Fibroblast of mammary gland (primary cell): ENCODE results near the gene MED23.

ENCODE experiments used
- DNase-seq: peaks from one replicate; pipeline ENCODE4 v3.0.0-alpha.2; 2010; ENCODE audit warnings: low read depth
- H3K4me3 ChIP-seq: 2 replicates; pipeline ENCODE4 v1.5.1; 2011; ENCODE audit warnings: low read depth, mild to moderate bottlenecking, low read length, moderate library complexity; ENCODE audit not compliant: control insufficient read depth
- CTCF ChIP-seq: conservative IDR thresholded peaks from 2 replicates; pipeline ENCODE4 v1.5.1; 2011; ENCODE audit warnings: low read depth, low read length, inconsistent platforms; ENCODE audit not compliant: control insufficient read depth, insufficient read depth

Gene MED23

GRCh38 chr6:131636880-131637792 is 9.1 kb upstream of the MED23 start, which contains the start of gene ENPP3:
ENPP3 (plus strand) TSS chr6:131637302; CDS start chr6:131637385, 83 bp downstream.
- H3K4me3 ChIP-seq, result no peak within 1 kb of the TSS
- peak; percentile 14 for DNase-seq
- TF ChIP-seq CTCF, result no peak

DNA sequence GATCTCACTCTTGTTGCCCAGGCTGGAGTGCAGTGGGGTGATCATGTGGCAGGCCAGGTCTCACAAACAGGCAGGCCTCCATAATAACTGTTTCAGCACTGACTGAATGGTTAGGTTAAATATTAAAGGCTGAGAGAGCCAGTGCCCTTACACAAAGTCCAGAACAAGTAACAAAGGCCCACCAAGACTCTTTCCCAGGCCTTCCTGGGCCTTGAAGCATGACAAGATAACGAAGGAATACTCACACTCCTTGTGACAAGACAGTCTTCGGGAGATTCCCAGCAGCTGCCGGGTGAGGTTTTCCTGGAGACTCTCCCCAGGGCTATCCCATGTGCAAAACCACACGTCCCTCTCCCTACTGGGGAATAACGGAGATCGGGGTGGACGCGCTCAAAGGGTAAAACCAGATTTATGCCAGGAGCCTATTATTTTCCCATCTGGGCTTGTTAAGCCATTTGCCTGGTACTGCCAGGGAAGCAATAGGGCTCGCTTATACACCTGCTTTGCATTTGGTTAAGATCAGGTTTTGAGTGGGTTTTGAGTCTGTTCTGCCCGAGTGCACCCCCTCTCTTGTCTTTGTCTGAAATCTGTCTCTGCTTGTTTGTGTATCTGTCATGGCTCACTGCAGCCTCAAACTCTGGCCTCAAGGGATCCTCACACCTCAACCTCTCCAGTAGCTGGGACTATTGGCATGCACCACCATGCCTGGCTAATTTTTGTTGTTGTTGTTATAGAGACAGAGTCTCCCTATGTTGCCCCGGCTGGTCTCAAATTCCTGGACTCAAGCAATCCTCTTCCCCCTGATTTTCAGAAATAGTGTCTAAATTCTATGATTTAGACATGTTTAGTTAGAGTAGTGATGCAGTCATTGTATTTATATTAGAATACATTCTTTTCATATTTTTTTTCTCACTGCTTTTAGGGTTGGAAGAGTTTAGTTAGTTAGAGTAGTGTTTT is 7.6 kb upstream of the MED23 start:
- no peak for TF ChIP-seq CTCF
- H3K4me3 ChIP-seq, result no peak overlapping the region
- no peak for DNase-seq

- H3K4me3 ChIP-seq, result no peak overlapping the region
- no peak for DNase-seq
- TF ChIP-seq CTCF, result no peak
These were observed 3.7 kb upstream of the MED23 start for GRCh38 chr6:131631625-131632289.

DNA sequence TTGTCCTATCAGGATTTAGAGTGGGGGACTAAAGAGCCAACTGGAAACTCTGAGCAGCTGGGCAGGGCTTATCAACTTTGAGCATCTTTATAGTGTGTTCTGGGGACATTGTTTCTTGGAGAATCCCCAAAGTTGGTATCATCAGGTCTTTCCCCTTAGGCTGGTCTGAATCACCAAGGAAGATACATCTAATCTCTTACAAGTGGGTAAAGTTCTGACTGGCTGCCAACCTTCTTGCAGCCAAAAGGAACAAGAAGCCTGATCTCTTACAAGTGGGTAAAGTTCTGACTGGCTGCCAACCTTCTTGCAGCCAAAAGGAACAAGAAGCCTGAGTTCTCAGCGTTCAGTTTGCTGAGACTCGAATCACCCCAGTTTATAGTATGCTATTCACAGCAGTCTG is 1.6 kb upstream of the MED23 start:
- H3K4me3 ChIP-seq, result no peak overlapping the region
- DNase-seq, result no peak
- no peak for TF ChIP-seq CTCF

- peak; percentile 13 for DNase-seq
- no peak for TF ChIP-seq CTCF
- peak overlapping the region; percentile 40 for H3K4me3 ChIP-seq
These were observed 684 bp upstream of the MED23 start for GRCh38 chr6:131628726-131629125.

- no peak for TF ChIP-seq CTCF
- DNase-seq, result no peak
- no peak overlapping the region for H3K4me3 ChIP-seq
These were observed 12.8 kb downstream of the MED23 start for GRCh38 chr6:131615275-131615674.
